Fibroblast of gingiva (primary cell): ENCODE measurements around the gene PPP1R11.
"Not testable (repeated sequence)": the region's sequence is repeated elsewhere in the genome, so short reads cannot be mapped to it uniquely, and the experiment has no call there.

Experiments used
- DNase-seq: peaks from one replicate; pipeline ENCODE4 v3.0.0-alpha.2; 2011; ENCODE audit warnings: low read depth

PPP1R11 gene

DNA sequence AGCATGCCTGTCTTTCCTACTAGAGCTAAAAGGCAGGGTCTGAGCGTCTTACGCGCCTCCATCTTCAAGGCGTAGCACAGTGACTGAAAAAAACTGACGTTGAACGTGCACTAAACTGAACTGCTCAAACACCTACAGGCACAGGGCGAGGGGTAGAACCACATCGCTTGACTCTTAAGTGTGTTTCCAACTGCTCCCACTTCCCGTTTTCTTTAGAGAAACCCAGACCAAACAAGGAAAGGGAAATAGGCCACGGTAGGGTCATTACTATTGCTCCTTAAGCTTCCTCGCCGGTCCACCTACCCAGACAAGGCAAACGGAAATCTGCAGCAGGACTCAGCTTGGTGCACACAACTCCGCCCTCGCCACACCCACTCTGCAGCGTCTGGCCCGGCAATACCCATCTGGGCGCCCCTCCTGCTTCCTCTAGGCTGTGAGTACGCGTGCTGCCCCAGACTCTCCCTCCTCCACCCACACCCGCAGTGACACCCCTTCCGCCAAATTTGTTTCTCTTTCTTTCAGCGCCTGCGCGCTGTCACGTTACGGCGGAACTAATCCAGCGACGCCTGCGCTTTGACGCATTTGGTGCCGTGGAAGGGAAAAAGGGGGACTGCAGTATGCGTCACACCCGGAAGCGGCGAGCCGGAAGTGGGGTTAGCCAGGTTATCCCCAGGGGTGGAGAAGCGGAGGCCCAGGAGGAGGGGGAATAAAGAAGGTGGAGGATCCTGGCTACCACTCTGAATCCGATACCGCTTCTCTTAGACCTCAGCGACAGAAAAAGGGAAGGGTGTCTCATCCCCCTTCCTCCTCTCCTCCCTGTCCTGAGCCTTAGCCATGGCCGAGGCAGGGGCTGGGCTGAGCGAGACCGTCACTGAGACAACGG lies at the start of gene PPP1R11:
Gene PPP1R11, plus strand, starts transcription at position 622 of the 883 bp plus-strand sequence. Its CDS starts 213 bp downstream, at position 835.
- DNase-seq, result peak; percentile 99

DNA sequence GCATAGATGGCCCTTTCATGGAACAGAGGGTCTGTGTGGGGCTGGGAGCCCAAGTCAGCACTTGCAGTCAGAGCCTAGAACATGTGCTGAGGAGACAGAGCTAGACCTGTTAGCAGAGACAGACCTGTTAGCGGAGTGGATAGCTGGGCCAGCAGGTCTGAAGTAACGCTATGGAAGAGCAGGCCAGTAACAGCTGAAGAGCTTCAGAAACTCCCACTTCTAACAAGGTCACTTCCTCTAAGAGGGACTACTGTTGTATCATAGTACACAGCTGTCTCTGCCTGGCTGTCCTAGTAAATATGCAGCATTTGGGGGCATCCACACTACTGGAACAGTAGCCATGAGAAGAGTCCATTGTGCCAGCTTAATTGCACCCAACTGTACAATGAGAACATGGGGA lies 47.2 kb upstream of the PPP1R11 start:
- no peak for DNase-seq

DNA sequence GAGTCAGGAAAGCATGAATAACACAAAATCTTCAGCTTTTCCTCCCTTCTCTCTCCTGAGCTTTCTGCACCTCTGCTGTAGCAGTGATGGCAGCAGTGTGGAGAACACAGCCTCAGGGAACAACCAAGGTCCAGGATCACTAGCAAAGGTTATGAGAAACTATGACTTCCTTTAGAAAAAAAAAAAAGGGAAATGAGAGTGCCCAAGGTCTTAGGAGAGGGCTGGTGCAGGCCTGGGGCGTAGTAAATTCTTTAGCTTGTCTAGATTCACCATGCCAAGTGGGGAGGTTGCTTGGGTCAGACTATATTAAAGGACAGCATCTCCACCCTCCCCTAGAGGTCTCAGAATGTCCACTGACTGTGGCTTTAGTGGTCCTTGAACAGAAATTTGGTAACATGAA lies 46.4 kb upstream of the PPP1R11 start:
- DNase-seq, result no peak

DNA sequence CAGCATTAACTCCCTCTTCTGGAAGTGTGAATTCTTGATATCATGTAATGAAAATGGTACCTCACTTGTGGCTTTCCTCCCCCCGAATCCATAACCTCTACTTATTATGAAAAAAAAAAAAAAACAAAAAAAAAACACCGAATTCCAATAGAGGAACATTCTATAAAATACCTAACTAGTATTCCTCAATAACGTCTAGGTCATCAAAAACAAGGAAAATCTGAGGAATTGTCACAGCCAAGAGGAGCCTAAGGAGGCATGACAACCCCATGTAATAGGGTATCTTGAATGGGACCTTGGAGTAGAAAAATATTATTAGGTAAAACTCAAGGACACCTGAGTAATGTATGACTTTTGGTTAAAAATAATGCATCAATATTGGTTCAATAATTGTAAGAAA lies 44.8 kb upstream of the PPP1R11 start:
- DNase-seq, result no peak

- DNase-seq, result not testable (repeated sequence)
These were observed 44.3 kb upstream of the PPP1R11 start for GRCh38 chr6:30022712-30023111.

- DNase-seq, result no peak
These were observed 41.8 kb upstream of the PPP1R11 start for GRCh38 chr6:30025186-30025585.

DNA sequence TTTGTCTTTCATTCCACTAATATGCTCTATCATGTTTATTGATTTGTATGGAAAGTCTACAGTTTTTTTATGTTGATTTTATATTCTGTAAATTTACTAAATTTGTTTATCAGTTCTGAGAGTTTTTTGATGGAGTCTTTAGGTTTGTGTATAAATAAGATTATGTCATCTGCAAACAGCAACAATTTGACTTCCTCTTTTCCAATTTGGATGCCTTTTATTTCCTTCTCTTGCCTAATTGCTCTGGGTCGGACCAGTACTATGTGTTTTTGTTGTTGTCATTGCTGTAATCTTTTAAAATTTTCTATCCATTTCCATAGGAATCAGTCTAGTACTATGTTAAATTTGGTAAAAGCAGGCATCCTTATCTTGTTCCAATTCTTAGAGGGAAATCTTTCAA lies 37.4 kb upstream of the PPP1R11 start:
- DNase-seq, result no peak

- no peak for DNase-seq
These were observed 35.6 kb upstream of the PPP1R11 start for GRCh38 chr6:30031381-30031780.

DNA sequence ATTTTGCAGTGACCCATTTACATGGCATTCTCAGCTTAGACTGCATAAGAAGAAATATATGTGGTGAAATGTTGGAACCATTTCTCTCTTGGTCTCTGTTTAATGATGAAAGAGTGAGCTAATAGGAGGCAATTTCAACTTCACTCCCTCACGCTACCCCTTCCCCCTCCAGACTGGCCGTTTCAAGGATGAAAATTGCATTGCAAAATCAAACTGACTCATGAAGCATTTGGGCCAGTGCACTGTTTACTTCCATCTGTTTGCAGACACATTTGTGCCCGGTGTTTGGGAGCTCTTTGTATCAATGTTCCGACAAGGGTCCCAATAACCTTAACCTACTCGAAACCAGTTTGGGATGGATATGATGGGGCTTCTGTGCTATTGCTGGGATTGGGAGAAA lies 33.6 kb upstream of the PPP1R11 start:
- DNase-seq, result peak; percentile 92

- no peak for DNase-seq
These were observed 31.2 kb upstream of the PPP1R11 start for GRCh38 chr6:30035784-30036183.

GRCh38 chr6:30037182-30037788 lies 29.7 kb upstream of the PPP1R11 start:
- DNase-seq, result peak; percentile 43

DNA sequence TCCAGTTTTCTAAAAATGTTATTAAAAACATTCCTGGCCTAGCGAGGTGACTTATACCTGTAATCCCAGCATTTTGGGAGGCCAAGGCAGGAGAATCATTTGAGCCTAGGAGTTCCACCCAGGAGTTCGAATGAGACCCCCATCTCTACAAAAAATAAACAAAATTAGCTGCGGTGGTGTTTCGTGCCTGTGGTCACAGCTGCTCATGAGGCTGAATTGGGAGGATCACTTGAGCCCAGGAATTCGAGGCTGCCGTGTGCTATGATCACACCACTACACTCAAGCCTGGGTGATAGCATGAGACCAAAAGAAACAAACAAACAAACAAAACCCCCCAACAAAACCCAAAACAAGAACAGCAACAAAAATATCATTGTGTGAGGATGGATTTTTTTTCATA lies 25.8 kb upstream of the PPP1R11 start:
- DNase-seq, result no peak

GRCh38 chr6:30041821-30042220 lies 25.2 kb upstream of the PPP1R11 start:
- DNase-seq, result no peak

DNA sequence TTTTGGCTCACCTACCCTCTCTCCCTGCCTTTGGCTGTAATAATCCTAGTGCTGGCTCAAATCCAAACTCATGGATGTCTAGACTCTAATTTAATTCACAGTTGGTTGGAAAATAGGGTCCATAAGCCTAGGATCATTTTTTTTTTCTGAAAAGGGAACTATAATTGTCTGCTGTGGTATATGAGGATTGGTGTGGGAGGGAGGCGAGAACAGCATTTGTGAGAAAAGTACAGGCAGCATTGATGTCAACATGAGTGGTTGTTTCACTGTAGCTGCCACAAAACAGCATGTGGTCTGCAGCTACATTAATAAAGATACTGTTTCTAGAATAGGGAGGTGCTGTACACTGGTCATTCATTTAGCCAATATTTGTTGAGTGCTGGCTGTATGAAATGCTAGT lies 24.5 kb upstream of the PPP1R11 start:
- no peak for DNase-seq

DNA sequence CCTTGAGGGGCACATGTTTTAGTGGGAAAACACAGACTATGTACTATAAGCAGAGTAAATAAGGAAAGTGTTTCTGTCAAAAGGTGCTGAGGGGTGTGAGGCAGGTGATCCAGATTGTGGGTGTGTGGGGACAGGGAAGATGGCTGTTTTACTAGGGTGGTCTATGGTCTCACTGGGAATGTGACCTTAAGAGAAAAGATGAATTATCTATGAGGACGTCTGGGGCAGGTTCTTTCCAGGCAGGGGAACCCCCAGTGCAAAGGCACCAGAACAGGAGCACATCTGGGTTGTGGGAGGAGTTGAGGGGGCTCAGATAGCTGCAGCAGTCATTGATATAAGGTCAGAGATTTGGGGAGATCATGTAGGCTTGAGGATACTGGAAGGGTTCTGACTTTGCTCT lies 24.1 kb upstream of the PPP1R11 start:
- DNase-seq, result no peak

DNA sequence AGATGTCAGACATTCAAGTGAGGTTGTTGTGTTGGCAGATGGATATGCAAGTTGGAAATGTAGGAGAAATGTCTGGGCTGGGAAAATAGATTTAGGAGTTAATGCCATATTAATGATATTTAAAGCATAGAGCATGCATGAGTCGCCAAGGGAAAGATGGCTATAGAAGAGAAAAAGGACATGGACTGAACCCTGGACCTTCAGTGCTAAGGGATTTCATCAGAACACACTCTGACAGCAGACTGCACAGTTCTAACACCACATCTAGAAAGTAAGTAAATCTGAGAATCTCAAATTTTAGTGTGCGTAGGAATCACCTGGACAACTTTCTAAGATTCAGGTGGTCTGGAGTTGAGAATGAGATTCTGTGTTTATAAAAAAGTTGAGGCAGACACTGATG lies 23.3 kb upstream of the PPP1R11 start:
- DNase-seq, result no peak

DNA sequence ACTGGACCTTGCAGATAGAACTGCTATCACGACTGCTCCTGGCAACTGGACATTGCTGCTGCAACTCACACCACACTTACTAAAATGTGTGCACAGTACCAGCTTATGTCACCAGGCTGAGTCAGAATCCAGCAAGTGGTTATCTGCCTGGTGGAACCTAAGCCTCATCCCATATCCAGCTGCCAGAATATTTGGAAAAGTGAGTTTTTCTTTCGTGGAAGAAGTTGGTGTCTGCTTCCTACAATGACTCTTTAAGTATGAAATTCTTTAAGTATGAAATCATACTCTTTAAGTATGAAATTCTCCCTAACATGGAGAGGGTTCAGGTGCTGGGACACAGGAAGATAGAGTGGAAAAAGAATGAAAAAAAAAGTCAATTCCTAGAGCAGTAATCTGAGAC lies 22.4 kb upstream of the PPP1R11 start:
- DNase-seq, result peak; percentile 7

DNA sequence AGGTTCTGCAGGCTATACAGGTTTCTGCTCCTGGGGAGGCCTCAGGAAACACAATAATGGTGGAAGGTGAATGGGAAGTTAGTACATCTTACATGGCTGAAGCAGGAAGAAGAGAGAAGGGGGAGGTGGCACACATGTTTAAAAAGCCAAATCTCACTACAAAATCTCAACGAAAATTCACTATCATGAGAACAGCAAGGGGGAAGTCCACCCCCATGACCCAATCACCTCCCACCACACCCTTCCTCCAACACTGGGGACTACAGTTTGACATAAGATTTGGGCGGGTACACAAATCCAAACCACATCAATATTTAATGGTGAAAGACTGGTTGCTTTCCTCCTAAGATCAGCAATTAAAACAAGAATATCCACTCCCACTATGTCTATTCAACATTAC lies 19.8 kb upstream of the PPP1R11 start:
- no peak for DNase-seq

- no peak for DNase-seq
These were observed 13.3 kb upstream of the PPP1R11 start for GRCh38 chr6:30053682-30054081.

- no peak for DNase-seq
These were observed 11.5 kb upstream of the PPP1R11 start for GRCh38 chr6:30055513-30055912.

DNA sequence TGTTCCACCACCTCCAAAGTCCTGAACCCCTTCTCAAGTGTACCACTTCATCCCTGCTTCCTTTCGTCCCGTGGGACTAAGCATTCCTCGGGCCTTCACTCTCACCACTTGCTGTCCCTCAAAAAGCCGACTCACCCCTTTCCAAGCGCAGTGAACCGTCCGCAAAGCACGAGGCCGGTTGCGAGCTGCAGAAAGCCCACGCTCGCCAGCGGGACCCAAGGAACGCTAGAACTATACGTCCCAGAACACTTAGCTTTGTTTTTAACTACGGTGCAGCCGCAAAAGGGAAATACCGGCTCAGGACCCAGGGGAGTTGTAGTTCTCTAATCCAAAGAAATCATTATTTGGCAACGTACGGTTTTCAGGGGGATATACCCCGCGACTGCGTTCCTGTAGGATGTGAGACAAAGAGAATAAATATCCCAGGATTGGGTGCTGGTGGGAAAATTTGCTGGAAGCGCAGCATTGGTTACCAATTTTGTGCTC lies 6.3 kb upstream of the PPP1R11 start:
- DNase-seq, result peak; percentile 27

- DNase-seq, result peak; percentile 95
These were observed 5.7 kb upstream of the PPP1R11 start, which contains the start of gene POLR1H for GRCh38 chr6:30061092-30061857. Gene POLR1H, plus strand, starts transcription at chr6:30061265. Its CDS starts 260 bp downstream, at chr6:30061525.
